ENCODE results near the gene KRTAP9-1.
"Not testable (repeated sequence)": the region's sequence is repeated elsewhere in the genome, so short reads cannot be mapped to it uniquely, and the experiment has no call there.

Gene KRTAP9-1

DNA sequence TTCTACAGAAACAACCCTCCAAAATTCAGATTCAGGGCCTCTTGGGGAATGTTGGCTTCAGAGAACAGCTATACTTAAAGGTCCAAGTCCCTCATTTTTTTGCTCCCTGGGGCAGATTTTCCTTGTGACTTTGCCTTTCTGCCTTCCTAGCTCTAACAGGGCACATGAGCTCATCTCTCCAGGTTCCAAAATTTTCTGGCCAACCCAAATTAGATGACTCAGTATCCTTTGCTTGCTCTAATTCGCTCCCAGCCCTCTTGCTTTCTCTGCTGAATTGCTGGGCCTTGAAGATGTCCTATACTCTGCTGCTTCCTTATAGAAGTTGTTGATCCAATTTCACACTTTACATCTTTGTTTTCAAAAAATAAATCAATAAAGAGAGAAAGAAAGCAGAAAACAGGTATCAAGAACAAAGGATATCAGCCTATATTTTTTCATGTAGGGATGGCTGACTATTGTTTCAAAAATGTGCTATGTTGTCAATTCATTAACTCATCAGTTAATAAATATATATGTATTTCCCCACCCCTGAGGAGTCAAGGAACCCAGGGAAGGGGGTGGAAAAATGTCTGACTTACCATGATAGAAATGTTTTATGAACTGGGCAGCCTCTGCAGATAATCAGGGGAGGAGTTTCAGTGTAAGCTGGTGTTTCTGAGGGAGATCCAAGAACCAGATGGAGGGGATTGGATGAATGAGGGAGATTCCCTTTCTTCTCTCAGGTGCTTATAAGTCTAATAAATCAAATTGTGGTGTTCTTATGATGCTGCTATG lies 10.7 kb upstream of the KRTAP9-1 start:
- DNase-seq = no peak

DNA sequence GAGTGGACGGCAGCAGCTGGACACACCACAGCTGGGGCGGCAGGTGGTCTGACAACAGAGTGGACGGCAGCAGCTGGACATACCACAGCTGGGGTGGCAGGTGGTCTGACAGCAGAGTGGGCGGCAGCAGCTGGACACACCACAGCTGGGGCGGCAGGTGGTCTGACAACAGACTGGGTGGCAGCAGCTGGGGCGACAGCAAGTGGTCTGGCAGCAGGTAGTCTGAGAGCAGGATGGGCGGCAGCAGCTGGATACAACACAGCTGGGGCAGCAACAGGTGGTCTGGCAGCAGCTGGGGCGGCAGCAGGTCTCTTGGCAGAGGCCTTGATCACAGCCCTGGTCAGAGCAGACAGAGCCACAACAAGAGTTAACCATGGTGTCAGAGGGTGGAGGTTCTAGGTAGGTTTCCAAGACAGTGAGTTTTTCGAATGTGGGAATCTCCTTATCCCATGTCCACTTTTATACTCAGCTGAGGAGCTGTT lies 5.2 kb upstream of the KRTAP9-1 start, which contains the start of gene KRTAP4-1:
TSS of gene KRTAP4-1 (minus strand) at position 432 of the 482 bp plus-strand sequence. CDS start at position 375, 57 bp downstream.
- no peak for DNase-seq

DNA sequence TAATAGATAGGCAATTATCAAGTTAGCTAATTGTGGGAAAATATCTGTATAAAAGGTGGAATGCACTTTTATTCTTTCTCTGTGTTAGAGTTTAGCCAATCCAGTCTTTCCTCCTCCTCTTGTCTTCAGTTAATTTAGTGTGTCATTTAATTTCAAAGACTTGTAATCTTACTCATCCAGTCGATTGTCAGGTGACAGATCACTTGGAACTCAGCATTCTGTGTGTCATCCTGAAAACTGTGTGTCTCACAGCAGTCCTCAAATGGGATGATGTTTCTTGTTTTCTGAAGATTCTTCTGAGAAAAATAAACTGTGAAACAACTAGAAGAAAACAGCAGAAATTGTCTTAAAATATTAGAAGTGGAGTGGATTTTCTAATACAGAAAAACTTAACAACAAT lies 4.7 kb upstream of the KRTAP9-1 start:
- DNase-seq = no peak

DNA sequence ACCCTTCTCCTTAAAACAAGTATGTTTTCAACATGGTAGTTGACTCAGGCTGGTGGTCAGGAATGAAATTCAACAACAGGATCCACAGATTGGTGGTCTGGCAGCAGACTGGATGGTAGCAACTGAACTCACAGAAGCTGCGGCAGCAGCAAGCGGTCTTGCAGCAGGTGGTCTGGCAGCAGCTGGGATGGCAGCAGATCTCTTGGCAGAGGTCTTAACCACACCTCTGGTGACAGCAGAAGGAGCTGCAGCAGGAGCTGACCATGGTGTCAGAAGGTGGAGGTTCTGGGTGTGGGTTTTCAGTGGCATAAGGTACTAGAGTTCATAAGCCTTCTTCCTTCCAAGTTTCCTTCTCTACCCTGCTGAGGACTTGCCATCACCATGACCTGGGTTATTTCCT lies 2.8 kb upstream of the KRTAP9-1 start:
- no peak for DNase-seq

DNA sequence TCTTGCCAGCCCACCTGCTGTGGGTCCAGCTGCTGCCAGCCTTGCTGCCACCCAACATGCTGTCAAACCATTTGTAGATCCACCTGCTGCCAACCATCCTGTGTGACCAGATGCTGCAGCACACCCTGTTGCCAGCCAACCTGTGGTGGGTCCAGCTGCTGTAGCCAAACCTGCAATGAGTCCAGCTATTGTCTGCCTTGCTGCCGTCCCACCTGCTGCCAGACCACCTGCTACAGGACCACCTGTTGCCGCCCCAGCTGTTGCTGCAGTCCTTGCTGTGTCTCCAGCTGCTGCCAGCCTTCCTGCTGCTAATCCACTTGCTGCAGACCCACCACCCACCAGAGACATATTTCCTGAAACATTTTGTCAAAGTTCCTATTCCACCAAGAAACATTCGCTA lies 641 bp downstream of the KRTAP9-1 start:
- no peak for DNase-seq

DNA sequence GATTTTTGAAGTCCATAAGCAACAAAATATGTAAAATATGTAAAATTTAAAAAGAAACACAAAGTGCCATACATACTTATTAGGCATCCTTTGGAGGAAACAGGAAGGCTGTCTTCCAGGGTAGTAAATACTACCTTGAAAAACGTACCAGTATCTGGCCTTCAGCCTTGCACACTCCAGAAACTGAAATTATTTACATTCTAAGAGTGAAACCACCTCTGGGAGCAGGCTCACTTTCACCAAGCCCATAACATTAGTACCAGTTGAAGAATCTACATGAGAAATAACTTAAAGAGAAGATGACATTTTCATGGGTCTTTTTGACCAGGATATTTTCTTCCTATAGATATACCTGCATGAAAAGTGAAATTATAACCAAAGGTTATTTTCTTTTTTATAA lies 6.4 kb downstream of the KRTAP9-1 start:
- no peak for DNase-seq

DNA sequence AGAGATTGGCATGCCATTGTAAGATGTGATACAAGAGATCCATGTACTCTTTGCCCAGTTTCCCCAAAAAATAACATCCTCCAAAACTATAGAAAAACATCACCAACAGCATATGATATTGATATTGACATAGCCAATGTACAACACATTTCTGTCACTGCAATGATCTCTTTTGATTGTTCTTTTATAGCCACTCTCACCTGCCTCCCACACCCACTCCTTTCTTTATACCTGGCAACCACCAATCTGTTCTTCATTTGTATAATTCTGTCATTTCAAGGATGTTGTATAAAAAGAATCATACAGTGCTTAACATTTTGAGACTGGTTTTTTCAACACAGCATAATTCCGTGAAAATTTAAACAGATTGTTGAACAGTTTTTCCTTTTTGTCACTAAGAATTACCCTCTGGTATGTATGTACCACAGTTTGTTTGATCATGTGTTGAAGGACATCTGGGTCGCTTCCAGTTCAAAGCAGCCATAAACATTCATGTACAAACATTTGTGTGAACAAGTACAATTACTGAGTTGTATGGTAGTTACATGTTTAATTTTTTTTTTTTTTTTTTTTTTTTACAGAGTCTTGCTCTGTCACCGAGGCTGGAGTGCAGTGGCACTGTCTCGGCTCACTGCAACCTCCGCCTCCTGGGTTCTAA lies 9.9 kb downstream of the KRTAP9-1 start:
- no peak for DNase-seq

DNA sequence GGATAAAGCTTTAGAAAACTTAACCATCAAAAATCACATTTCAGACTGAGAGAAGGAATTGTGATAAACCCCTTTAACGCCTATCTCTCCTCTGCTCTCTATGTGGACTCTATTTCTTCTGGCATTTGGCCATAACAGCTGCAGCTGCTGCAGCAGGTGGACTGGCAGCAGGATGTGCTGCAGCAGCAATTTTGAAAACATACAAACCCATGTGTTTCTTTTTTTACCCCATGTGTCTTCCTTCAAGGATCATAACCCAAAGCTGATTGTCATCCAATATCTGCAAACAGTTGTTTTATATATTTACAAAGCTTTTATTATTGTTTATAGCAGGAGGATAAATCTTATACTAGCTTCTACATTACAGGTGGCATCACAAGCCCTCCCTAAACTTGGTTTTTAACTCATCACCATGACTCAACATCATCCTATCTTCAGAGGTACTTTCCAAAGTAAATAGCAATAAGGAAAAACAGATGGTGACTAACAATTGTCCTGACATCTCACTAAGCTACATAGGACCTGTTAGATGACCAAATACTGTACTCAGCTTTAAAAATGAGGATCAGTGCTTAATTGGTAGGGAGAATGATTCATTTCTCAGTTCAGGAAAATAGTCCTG lies 22.3 kb downstream of the KRTAP9-1 start:
- DNase-seq = no peak

DNA sequence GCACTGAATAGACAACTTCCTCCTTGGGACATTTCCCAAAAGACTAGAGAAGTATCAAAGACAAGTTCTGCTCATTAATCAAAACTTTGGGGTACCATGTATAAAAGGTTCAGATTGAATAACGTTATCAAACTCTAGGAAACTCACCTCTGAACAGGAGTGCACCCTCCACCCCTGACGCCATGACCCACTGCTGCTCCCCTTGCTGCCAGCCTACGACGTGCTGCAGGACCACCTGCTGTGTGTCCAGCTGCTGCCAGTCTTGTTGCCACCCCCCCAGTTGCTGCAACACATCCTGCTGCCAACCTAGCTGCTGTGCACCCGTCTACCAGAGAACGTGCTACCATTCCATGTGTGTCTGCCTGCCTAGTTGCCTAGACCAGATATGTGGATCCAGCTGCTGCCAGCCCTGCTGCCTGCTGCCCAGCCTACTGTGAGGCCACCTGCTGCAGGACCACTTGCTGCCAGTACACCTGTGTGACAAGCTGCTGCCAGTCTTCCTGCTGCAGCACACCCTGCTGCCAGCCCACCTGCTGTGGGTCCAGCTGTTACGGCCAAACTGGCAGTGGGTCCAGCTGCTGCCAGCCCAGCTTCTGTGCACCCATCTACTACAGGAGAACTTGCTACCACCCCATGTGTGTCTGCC lies 23.0 kb downstream of the KRTAP9-1 start:
- DNase-seq = no peak

DNA sequence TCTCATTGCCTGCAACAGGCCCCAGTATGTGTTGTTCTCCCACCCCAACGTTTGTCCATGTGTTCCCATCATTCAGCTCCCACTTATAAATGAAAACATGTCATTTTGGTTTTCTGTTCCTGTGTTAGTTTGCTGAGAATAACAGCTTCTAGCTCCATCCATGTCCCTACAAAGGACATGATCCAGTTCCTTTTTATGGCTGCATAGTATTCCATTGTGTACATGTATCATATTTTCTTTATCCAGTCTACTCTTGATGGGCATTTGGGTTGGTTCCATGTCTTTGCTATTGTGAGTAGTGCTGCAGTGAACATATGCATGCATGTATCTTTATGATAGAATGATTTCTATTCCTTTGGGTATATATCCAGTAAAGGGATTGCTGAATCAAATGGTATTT lies 26.0 kb downstream of the KRTAP9-1 start:
- DNase-seq = no peak

DNA sequence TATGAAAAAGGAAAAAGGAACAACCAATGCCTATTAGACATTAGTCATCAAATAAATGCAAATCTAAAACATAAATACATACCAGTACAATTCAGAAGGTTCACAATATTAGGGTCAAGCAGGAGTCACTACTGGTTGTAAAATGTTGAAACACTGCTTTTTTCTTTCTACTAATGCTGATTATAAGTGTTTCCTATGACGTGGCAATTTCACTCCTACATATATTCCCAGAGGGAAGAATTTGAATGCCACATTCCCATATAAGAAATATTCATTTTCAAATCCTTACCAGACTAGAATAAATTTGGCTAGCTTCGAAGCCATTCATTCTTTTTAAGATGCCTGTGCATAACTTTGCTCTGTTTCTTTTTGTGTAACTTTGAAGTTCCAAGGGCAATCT lies 34.1 kb downstream of the KRTAP9-1 start:
- no peak for DNase-seq

DNA sequence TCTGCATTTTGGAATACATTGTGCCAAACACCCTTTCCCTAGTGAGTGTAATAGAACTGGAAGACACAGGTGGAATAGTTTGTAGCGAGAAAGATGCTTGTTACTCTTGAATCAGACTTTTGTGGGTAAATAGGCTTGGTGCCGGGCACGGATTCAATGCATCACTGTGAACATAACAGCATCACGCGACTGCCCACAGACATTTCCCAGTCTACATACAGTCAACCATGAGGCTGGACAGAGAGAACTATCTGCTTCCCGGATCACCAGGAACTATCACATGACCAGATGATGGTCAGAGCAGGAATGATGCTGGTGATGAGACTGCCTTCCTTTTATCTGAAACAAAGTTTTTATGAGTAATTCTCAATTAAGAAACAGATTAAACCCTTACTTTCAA lies 36.4 kb downstream of the KRTAP9-1 start:
- DNase-seq = no peak

DNA sequence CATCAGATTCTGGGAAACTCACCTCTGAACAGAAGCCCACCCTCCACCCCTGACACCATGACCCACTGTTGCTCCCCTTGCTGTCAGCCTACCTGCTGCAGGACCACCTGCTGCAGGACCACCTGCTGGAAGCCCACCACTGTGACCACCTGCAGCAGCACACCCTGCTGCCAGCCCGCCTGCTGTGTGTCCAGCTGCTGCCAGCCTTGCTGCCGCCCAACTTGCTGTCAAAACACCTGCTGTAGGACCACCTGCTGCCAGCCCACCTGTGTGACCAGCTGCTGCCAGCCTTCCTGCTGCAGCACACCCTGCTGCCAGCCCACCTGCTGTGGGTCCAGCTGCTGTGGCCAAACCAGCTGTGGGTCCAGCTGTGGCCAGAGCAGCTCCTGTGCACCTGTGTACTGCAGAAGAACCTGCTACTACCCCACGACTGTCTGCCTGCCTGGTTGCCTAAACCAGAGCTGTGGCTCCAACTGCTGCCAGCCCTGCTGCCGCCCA lies 37.0 kb downstream of the KRTAP9-1 start, which contains the start of gene KRTAP9-2:
TSS of gene KRTAP9-2 (plus strand) at position 51 of the 498 bp plus-strand sequence. CDS start at position 58, 7 bp downstream.
- not testable (repeated sequence) for DNase-seq

DNA sequence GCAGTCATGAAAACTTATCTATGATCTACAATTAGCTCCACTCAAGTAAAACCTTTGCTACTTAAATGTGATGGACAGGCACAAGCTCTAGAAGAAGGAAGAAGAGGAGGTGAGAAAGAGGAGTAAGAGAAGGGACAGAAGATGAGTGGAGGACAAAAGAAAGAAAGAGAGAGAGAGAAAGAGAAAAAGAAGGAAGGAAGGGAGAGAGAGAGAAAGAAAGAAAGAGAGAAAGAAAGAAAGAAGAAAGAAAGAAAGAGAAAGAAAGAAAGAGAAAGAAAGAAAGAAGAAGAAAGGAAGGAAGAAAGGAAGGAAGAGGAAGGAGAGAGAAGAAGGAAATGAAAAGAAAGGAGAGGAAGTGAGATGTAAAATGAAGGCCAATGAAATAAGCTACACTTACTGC lies 40.4 kb downstream of the KRTAP9-1 start:
- DNase-seq = no peak

DNA sequence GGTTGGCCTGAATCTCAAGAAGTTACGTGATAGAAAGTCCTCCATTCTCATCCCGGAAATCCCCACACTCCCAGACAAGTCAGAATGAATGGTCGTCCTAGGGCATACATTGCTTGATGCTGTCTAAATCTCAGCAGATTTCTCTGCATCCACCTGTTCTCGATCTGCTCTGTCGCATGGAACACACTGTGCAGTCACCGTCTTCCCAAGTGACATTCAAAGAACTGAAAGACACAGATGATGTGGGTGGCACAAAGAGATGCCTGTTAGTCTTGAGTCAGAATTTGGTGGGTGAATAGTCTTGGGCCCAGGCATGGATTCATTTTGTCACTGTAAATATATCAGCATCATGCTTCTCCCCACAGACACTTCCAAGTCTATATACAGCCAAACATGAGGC lies 42.0 kb downstream of the KRTAP9-1 start:
- no peak for DNase-seq

DNA sequence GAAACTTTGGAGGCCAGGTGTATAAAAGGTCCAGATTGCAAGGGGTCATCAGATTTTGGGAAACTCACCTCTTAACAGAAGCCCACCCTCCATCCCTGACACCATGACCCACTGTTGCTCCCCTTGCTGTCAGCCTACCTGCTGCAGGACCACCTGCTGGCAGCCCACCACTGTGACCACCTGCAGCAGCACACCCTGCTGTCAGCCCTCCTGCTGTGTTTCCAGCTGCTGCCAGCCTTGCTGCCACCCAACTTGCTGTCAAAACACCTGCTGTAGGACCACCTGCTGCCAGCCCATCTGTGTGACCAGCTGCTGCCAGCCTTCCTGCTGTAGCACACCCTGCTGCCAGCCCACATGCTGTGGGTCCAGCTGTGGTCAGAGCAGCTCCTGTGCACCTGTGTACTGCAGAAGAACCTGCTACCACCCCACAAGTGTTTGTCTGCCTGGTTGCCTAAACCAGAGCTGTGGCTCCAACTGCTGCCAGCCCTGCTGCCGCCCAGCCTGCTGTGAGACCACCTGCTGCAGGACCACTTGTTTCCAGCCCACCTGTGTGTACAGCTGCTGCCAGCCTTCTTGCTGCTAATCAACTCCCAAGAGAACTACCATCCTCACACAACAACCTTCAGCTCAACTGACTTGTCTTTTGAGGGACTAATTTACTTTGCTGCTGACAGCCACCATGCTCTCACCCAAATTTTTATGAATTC lies 42.9 kb downstream of the KRTAP9-1 start, which contains the start of gene KRTAP9-3:
TSS of gene KRTAP9-3 (plus strand) at position 51 of the 707 bp plus-strand sequence. CDS start at position 104, 53 bp downstream.
- DNase-seq = not testable (repeated sequence)

DNA sequence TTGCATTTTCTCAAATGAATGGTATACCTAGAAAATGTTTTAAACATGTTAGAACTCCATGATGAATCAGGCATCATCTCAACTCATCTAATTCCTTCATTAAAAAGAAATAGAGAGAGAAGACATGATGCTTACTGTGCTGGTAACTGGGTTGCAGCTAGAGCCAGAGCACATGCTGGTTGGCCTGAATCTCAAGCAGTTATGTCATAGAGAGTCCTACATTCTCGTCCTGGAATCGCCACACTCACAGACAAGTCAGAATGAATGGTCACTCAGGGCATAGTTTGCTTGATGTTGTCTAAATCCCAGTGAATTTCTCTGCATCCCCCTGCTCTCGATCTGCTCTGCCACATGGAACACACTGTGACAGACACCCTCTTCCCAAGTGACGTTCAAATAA lies 47.4 kb downstream of the KRTAP9-1 start:
- DNase-seq = not testable (repeated sequence)

DNA sequence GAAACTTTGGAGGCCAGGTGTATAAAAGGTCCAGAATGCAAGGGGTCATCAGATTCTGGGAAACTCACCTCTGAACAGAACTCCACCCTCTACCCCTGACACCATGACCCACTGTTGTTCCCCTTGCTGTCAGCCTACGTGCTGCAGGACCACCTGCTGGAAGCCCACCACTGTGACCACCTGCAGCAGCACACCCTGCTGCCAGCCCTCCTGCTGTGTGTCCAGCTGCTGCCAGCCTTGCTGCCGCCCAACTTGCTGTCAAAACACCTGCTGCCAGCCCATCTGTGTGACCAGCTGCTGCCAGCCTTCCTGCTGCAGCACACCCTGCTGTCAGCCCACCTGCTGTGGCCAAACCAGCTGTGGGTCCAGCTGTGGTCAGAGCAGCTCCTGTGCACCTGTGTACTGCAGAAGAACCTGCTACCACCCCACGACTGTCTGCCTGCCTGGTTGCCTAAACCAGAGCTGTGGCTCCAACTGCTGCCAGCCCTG lies 48.3 kb downstream of the KRTAP9-1 start, which contains the start of gene KRTAP9-8:
TSS of gene KRTAP9-8 (plus strand) at position 51 of the 489 bp plus-strand sequence. CDS start at position 104, 53 bp downstream.
- not testable (repeated sequence) for DNase-seq
